Mucosa of descending colon (tissue), 3 donors: ENCODE data around the gene SLC27A6. TPM values are rescaled to one million over a fixed set of nuclear protein-coding genes. Genes with fewer than 3 reads are reported as not detected.

Source experiments
- ATAC-seq: fragments of 200-7000 bp; cut with Tn5 transposase; one replicate; pipeline ENCODE4 v1.9.1; 2020; ENCODE audit warnings: mild to moderate bottlenecking, moderate library complexity
- DNase-seq, 3 donors: peaks; one replicate each; pipeline ENCODE4 v3.0.0-alpha.2; 2020
- H3K36me3 ChIP-seq: fragments of 200-600 bp; one replicate; pipeline ENCODE4 v1.8.0; 2021; ENCODE audit warnings: low read depth, mild to moderate bottlenecking
- H3K4me1 ChIP-seq: fragments of 200-600 bp; one replicate; pipeline ENCODE4 v1.8.0; 2021; ENCODE audit warnings: low read depth, mild to moderate bottlenecking
- H3K4me3 ChIP-seq: fragments of 200-600 bp; one replicate; pipeline ENCODE4 v1.8.0; 2021; ENCODE audit warnings: mild to moderate bottlenecking
- H3K9me3 ChIP-seq: fragments of 200-600 bp; one replicate; pipeline ENCODE4 v1.8.0; 2021; ENCODE audit warnings: mild to moderate bottlenecking
- intact Hi-C, 2 donors: fragments of 100-400 bp; cut with DNase I in 1 of 2; cut with micrococcal nuclease in 1 of 2; formaldehyde crosslinking; loops; one replicate each; pipeline versions ENCODE4 v1.11.0 to v1.11.1; 2022; cut with DNase I, micrococcal nuclease
- total RNA-seq, 3 donors: library from RNA; stranded (reverse); fragmentation: NEBNext Ultra II Directional in 2 of 3; extraction: Animal tissue kit (Norgen Biotek cat#: 25700) in 2 of 3; gene quantifications; one replicate each; pipeline versions ENCODE4 v1.2.1 to v1.2.4, GENCODE V29; 2021 to 2023
- TF ChIP-seq, protein P1 (sequence below): fragments of 200-600 bp; IDR thresholded peaks from one replicate; pipeline ENCODE4 v1.8.0; 2022; ENCODE audit warnings: antibody characterized with exemption, mild to moderate bottlenecking
- donor health status: DM: no; HTN: no; CAD: no; lungs with moderate emphysema.
- donor health status: DM: no; HTN: no; CAD: no.
- donor health status: DM: no; HTN: yes; CAD: no.

Gene SLC27A6
- total RNA-seq, 3 donors from 2014 or later: 0.14 to 0.85 (median 0.41) TPM

DNA sequence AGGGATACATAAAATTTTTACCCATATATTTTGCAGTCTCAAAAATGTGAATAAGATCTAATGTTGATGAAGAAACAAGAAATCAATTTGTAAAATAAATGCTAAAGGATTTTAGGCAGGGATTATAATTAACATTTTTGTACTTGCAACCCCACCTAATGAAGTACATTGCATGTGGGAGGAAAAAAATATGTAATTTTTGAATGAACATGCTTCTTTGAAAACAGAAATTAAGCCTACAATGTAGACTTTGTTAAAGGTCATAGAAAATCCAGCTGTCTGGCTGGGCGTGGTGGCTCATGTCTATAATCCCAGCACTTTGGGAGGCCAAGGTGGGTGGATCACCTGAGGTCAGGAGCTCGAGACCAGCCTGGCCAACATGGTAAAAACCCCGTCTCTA, 15.6 kb downstream of the SLC27A6 start:
- DNase-seq: no peak
- intact Hi-C loops: no loop called here
- Histone ChIP-seq H3K4me3 (no peak overlapping the region), H3K36me3 (no peaks in the 10 kb centered on the region), H3K4me1 (no peaks in the 10 kb centered on the region), H3K9me3 (no peaks in the 10 kb centered on the region)
- TF ChIP-seq, protein P1, sequence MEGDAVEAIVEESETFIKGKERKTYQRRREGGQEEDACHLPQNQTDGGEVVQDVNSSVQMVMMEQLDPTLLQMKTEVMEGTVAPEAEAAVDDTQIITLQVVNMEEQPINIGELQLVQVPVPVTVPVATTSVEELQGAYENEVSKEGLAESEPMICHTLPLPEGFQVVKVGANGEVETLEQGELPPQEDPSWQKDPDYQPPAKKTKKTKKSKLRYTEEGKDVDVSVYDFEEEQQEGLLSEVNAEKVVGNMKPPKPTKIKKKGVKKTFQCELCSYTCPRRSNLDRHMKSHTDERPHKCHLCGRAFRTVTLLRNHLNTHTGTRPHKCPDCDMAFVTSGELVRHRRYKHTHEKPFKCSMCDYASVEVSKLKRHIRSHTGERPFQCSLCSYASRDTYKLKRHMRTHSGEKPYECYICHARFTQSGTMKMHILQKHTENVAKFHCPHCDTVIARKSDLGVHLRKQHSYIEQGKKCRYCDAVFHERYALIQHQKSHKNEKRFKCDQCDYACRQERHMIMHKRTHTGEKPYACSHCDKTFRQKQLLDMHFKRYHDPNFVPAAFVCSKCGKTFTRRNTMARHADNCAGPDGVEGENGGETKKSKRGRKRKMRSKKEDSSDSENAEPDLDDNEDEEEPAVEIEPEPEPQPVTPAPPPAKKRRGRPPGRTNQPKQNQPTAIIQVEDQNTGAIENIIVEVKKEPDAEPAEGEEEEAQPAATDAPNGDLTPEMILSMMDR: no peak
- ATAC-seq: no peak

DNA sequence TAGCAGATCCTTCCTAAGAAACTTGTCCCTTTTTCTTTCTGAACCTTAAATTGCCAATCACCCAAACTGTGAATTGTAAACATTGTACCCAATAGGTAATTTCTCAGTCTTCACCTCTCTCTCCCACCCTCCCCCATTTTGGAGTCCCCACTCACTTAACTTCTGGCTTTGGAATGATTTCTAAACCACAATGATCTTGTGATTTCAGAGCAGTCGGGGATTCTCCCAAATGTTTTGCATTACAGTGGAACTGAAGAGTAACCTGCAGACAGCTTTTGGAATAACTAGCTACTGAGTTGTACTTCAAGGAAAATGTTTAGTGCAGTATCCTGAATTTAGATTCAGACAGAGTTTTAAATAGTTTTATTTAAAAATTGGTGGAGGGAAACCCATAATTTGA, 19.2 kb downstream of the SLC27A6 start:
- TF ChIP-seq, protein P1: no peak
- no peaks in the 10 kb centered on the region for H3K36me3 ChIP-seq
- H3K4me3 ChIP-seq: no peak overlapping the region
- no peaks in the 10 kb centered on the region for H3K9me3 ChIP-seq
- ATAC-seq: no peak
- no peaks in the 10 kb centered on the region for H3K4me1 ChIP-seq
- intact Hi-C loops: no loop called here
- no peak for DNase-seq

DNA sequence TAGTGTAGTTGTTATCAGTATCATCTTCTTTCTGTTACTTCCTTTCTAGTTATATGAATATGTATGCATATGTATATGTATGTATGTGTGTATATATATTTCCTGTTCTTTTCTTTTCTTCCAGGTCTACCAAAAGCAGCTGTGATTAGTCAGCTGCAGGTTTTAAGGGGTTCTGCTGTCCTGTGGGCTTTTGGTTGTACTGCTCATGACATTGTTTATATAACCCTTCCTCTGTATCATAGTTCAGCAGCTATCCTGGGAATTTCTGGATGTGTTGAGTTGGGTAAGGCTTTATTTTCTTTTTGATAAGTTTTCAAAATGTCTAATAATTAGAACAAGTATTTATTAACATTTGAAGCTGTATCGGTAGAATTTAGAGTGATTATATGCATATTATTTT, 23.2 kb downstream of the SLC27A6 start:
- H3K4me3 ChIP-seq: no peak overlapping the region
- no peaks in the 10 kb centered on the region for H3K36me3 ChIP-seq
- H3K4me1 ChIP-seq: no peaks in the 10 kb centered on the region
- no peak for ATAC-seq
- intact Hi-C loops: no loop called here
- no peak for DNase-seq
- TF ChIP-seq, protein P1: no peak
- H3K9me3 ChIP-seq: no peaks in the 10 kb centered on the region

DNA sequence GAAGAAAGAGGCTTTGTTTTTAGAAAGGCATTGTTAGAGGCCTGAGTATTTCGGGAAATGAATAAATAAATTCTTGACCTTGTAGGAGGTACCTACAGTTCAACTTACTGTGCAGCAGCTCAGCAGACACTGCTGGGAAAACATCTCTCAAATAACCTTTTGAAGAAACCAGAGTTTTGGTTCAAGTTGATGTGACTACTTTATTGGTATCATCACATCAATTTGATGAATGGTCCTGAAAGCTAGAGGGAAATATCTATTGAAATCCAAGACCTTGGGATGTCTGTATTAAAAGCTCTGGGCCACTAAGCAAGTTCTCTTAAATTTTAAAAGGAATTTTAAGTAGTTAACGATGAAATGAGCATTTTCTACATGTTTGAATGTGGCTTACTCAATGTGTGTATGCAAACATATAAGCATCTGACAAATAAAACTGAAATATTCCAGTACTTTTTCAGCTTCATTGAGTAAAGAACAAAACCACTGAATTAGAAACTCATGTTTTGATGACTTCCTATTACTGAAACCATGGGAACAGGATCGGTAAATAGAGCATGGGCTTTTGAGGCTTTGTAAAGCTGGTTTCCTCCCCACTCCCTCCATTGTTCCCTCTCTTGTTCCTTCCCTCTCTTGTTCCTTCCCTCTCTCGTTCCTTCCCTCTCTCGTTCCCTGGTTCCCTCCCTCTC, 36.7 kb downstream of the SLC27A6 start:
- H3K4me1 ChIP-seq: no peaks in the 10 kb centered on the region
- ATAC-seq (no peak), DNase-seq (no peak)
- TF ChIP-seq, protein P1: no peak
- H3K36me3 ChIP-seq: no peaks in the 10 kb centered on the region
- H3K9me3 ChIP-seq: no peaks in the 10 kb centered on the region
- intact Hi-C loops: no loop called here
- no peak overlapping the region for H3K4me3 ChIP-seq

DNA sequence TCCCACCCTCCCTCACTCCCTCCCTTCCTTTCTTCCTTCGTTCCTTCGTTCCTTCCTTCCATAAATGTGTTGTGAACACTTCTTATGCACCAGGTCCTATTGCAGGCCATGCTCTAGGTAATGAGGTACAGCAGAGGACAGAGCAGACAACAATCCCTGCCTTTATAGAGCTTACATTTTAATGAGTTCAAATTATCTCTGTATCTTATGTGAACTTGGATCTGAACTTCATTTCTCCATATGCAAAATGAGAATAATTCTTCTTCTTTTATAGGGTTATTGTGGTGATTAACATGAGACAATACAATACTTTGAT, 37.2 kb downstream of the SLC27A6 start:
- Histone ChIP-seq H3K36me3 (no peaks in the 10 kb centered on the region), H3K4me1 (no peaks in the 10 kb centered on the region), H3K9me3 (no peaks in the 10 kb centered on the region), H3K4me3 (no peak overlapping the region)
- no peak for ATAC-seq
- intact Hi-C loops: no loop called here
- TF ChIP-seq, protein P1: no peak
- DNase-seq: no peak

DNA sequence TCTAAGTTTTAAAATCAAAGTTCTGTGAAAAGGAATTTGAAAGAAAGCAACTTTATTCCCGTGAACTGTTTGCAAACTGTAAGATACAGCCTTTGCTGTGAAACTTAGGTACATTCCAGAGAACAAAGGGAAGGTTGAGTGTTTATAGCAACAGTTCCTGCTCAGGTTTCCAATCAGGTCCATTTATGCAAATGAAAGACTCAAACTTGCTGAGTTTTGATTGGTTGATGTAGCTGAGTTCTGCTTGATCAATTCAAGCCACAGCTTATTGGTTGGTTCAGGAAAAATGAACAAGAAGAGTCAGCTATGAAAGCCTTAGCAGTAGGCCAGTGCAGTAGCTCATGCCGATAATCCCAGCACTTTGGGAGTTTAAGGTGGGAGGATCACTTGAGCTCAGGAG, 37.9 kb downstream of the SLC27A6 start:
- ATAC-seq (no peak), DNase-seq (no peak)
- Histone ChIP-seq H3K4me1 (no peaks in the 10 kb centered on the region), H3K36me3 (no peaks in the 10 kb centered on the region), H3K4me3 (no peak overlapping the region), H3K9me3 (no peaks in the 10 kb centered on the region)
- TF ChIP-seq, protein P1: no peak
- intact Hi-C loops: no loop called here
